Measurements from ENCODE around the gene UVRAG. TPM values are rescaled to one million over a fixed set of nuclear protein-coding genes. Genes with fewer than 3 reads are reported as not detected.
"Not testable (repeated sequence)": the region's sequence is repeated elsewhere in the genome, so short reads cannot be mapped to it uniquely, and the experiment has no call there.

Gene UVRAG
- total RNA-seq, 1 donor from 2014 or later, result 7.4 TPM

- DNase-seq (ENCODE audit: low read depth), result no peak
- TF ChIP-seq CTCF (conservative IDR thresholded peaks at IDR 0.05; ENCODE audit: low read depth, low read length), result no peak
- H3K4me3 ChIP-seq (ENCODE audit: low read depth, low read length), result no peak overlapping the region
Measured at GRCh38 chr11:75964071-75964470, 149.1 kb downstream of the UVRAG start.

GRCh38 chr11:75966537-75967287 lies 151.7 kb downstream of the UVRAG start:
- DNase-seq (ENCODE audit: low read depth), result peak; percentile 18
- no peak for TF ChIP-seq CTCF (conservative IDR thresholded peaks at IDR 0.05; ENCODE audit: low read depth, low read length)
- H3K4me3 ChIP-seq (ENCODE audit: low read depth, low read length), result no peak overlapping the region

- no peak for DNase-seq (ENCODE audit: low read depth)
- TF ChIP-seq CTCF (conservative IDR thresholded peaks at IDR 0.05; ENCODE audit: low read depth, low read length), result no peak
- no peak overlapping the region for H3K4me3 ChIP-seq (ENCODE audit: low read depth, low read length)
Measured at GRCh38 chr11:75968021-75968625, 153.1 kb downstream of the UVRAG start.

GRCh38 chr11:75969626-75970308 lies 154.8 kb downstream of the UVRAG start:
- H3K4me3 ChIP-seq (ENCODE audit: low read depth, low read length), result no peak overlapping the region
- no peak for DNase-seq (ENCODE audit: low read depth)

GRCh38 chr11:75973710-75974109 lies 158.7 kb downstream of the UVRAG start:
- not testable (repeated sequence) for H3K4me3 ChIP-seq (ENCODE audit: low read depth, low read length); DNase-seq (ENCODE audit: low read depth)

More at GRCh38 chr11:75969626-75970308, 154.8 kb downstream of the UVRAG start:
- TF ChIP-seq CTCF (conservative IDR thresholded peaks at IDR 0.05; ENCODE audit: low read depth, low read length), result no peak

GRCh38 chr11:75979075-75979474 lies 164.1 kb downstream of the UVRAG start:
- not testable (repeated sequence) for DNase-seq (ENCODE audit: low read depth); H3K4me3 ChIP-seq (ENCODE audit: low read depth, low read length)

GRCh38 chr11:75979479-75980027 lies 164.5 kb downstream of the UVRAG start:
- not testable (repeated sequence) for DNase-seq (ENCODE audit: low read depth); H3K4me3 ChIP-seq (ENCODE audit: low read depth, low read length)

GRCh38 chr11:75980031-75980430 lies 165.0 kb downstream of the UVRAG start:
- TF ChIP-seq CTCF (conservative IDR thresholded peaks at IDR 0.05; ENCODE audit: low read depth, low read length), result no peak
- H3K4me3 ChIP-seq (ENCODE audit: low read depth, low read length), result no peak overlapping the region

More at GRCh38 chr11:75980031-75980430, 165.0 kb downstream of the UVRAG start:
- no peak for DNase-seq (ENCODE audit: low read depth)

Measured in epithelial cell of proximal tubule (primary cell).